HG03139 (cell line): ENCODE data around the gene TMEM135.
"Not testable (repeated sequence)": the region's sequence is repeated elsewhere in the genome, so short reads cannot be mapped to it uniquely, and the experiment has no call there.

Experiments used
- ATAC-seq: cut with Tn5 transposase; IDR thresholded peaks from one replicate; pipeline ENCODE4 v1.9.1; 2021; ENCODE audit not compliant: unreplicated experiment

TMEM135 gene

DNA sequence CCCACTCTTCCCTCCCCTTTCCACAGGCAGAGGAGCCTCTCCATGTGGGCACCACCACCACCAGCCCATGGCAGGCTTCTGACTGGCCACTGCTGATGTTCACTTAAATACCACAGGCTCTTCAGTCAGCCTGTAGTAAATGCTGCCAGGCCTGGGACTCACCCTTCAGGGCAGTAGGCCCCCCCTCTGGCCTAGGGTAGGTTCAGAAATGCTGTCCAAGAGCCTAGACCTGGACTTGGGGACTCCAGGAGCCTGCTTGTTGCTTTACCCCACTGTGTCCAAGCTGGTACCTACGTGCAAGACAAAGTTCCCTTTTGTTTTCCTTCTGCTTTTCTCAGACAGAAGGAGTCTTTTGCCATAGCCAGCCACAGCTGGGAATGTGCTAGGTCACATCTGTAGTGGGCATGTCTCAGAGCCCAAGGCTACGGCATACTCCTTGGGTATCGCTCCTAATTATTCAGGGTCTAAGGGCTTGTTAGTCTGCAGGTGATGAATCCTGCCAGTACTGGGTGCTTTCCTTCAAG, 38.6 kb downstream of the TMEM135 start:
- no peak for ATAC-seq

DNA sequence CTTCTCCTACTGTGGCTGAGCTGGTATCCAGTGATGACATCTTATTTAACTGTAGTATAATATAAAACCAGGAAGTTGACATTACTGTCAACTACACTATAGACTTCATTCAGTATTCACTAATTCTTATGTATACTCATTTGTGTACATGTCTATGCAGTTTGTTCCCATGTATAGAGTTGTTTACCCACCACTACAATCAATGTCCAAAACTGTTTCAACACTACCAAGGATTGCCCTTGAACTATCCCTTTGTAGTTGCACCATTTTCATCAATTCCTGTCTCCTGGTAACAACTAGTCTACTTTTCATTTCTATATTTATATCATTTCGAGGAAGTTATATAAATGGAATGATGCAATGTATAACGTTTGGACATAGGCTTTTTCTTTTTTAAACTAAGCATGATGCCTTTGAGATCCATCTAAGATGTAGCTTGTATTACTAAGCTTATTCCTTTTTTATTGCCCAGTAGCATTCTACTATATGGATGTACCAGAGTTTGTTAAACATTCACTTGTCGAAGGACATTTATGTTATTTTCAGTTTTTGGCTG, 39.2 kb downstream of the TMEM135 start:
- ATAC-seq, result no peak

DNA sequence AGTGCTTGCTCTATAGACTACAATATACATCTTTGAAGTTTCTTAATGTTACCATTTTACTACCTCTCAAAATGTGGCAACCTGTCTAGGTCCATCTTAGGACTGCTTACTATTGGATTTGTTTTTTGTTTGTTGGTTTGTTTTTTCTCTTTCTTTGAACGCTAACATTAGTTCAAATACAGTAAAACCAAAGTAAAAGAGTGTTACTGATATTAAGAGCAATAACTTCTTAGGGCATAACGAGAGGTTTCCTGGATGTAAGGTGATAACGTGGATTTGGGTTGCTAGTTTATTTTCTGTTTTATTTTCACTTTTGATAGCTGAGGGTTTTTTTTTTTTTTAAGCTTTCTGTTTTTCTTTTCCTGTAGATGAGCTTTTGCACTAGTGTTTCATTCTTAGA, 43.6 kb downstream of the TMEM135 start:
- peak; percentile 62 for ATAC-seq

DNA sequence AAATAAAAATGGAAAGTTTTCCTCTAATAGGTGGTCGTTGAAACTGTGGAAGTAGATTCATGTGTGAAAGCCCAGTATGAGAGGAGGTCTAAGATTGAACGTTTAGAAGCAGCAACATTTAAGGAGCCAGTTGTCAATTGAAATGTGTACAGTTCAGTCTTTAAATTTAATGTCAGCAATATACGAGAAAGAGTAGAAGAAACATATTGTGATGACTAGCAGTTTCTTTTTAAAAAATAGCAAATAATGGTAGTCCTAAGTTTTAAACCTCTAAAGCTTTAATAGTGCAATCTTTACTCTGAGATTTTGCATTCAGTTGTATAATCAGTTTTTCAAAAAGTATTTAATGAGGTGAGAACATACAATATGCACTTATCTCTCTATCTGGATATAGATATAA, 44.9 kb downstream of the TMEM135 start:
- no peak for ATAC-seq

DNA sequence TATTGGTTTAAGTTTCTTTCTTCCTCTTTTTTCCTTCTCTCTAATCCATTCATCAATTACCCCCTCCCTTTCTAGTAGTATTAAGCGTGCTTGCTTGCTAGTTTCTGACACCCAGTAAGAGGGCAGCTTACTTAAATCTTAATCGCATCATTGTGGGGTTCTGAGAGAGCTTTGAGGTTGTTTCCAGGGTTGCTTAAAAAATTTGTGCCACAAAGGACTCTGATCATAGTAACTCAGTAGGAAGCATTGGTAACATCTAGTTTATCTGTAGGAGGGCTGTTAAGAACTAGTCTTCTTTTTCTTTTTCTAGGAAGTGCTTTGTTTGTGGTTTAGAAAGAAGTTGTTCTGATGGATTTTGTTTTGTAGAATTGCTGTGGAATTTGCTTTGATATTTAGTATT, 45.3 kb downstream of the TMEM135 start:
- no peak for ATAC-seq

DNA sequence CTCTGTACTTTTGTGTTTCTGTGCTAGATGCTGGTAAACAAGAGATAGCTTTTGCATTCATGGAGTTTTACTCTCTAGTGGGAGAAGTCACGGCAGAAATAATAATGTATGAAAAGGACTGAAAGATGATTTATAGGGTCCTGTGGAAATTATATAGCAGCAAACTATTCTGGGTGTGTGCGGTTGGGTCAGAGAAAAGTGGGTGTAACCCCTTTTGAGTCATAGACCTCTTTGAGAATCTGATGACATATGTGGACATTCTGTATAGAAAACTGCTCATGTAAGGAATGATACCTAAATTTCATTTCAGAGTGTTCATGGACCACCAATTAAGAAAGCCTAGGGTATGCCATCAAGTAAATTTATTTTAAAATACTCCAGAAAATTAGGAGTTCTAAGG, 54.4 kb downstream of the TMEM135 start:
- no peak for ATAC-seq

DNA sequence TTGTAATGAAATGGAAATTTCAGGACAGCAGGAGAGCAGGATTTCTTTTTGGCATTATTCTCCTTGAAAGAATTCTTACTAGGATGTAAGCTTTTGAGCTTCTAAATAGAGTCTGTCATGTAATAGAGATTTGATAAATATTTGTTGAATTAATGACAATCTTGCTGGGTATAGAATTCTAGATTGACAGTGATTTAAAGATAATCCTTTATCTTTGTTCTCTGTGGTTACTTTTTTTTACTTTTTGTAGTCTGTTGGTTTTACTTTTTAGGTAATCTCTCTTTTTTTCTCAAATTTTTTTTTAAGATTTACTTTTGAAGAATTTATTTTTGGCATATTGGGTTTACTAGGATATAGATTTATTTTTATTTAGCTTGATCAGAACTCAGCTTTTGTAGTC, 54.8 kb downstream of the TMEM135 start:
- no peak for ATAC-seq

DNA sequence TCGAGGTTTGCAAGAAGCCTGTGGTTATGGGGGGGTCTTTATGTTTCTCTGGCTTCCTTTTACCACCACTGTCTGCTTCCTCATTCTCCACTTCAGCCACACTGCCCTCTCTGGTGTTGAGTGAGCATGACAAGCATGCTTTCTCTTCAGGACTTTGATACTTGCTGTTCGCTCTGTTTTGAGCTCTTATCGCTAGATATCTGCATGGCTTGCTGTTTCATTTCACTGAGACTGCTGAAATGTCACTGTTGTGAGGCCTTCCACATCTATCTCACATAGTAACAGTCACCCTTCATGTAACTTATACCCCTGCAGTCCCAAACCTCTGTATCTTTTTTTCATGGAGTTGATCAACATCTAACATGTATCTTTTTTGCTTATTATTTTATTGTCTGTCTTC, 59.8 kb downstream of the TMEM135 start:
- ATAC-seq, result peak; percentile 92

DNA sequence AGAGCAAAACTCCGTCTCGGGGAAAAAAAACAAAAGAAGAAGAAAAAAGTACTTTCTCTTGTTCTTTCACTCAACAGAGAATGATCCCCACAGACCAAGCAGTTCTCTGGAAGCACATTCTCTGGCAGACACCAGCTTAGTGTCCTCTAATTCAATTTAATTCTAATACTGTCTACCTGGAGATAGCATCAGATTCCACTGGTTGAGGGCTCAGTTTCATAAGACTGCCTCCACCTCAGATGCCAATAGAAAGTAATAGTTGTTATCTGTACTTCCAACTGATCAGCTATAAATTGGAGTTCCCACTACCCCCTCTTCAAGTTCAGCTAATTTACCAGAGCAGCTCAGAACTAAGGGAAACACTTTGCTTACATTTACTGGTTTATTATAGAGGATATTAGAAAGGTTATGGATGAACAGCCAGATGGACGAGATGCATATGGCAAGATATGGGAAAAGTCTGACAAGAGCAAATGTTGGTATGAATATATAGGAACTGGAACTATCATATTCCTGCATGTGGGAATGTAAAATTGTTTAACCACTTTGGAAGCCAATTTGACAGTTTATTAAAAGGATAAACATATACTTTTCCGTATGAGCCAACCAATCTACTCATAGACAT, 64.3 kb downstream of the TMEM135 start:
- no peak for ATAC-seq

DNA sequence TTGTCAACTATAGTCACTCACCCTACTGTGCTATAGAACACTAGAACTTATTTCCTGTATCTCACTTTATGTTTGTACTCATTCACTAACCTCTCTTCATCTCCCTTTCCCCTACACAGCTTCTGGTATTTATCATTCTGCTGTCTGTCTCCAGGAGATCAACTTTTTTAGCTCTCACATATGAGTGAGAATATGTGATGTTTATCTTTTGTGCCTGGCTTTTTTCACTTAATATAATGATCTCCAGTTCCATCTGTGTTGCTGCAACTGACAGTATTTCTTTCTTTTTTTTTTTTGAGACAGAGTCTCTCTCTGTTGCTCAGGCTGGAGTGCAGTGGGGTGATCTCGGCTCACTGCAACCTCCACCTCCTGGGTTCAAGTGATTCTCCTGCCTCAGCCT, 68.1 kb downstream of the TMEM135 start:
- ATAC-seq, result not testable (repeated sequence)

DNA sequence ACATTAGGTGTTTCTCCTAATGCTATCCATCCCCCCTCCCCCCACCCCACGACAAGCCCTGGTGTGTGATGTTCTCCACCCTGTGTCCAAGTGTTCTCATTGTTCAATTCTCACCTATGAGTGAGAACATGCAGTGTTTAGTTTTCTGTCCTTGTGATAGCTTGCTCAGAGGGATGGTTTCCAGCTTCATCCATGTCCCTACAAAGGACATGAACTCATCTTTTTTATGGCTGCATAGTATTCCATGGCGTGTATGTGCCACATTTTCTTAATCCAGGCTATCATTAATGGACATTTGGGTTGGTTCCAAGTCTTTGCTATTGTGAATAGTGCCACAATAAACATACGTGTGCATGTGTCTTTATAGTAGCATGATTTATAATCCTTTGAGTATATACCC, 69.6 kb downstream of the TMEM135 start:
- ATAC-seq, result not testable (repeated sequence)

DNA sequence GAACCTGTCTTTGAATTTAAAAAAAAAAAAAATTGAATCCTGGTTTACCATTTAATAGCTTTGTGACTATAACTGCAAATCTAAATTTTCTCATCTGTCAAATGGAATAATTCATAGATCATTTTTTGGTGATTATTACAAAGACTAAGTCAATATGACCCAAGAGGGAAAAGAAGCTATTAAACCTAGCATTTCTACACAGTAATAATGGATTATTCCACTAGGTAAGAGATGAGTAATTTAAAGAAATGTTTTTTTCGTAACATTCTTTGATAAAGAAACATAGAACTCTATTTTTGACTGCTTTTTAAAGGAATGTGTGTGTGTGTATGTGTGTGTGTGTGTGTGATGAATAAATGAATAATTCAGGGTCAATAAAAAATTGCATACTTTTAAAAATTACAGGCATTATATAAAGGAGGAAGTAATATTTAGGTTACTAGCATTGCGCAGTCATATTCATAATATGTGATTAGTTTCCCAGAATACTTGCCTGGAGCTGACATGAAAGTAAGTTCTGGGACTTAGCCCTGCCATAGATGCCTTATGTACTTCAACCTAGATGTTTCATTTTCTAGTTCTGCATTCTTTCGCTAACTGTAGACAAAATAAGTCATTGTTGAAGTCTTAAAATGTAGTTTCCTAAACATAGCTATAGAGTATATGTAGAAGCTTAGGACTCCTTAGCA, 72.9 kb downstream of the TMEM135 start:
- ATAC-seq, result no peak

DNA sequence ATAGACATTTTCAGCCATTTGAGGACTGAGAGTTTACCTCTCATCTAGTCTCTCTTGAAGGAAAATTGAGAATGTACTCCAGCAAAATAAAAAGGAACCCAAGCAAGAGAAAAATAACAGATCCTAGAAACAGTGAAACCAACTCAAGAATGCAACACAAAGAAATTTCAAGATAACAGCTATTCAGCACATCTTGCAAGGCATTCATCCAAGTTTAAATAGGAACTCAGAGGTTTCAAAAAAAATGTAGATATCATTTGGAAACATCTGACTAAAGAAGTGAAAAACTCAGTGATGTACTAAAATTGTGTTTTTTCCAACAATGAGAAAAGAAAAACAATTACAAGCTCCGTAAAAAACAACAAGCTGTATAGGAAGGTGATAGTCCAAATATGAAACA, 76.4 kb downstream of the TMEM135 start:
- ATAC-seq, result no peak

DNA sequence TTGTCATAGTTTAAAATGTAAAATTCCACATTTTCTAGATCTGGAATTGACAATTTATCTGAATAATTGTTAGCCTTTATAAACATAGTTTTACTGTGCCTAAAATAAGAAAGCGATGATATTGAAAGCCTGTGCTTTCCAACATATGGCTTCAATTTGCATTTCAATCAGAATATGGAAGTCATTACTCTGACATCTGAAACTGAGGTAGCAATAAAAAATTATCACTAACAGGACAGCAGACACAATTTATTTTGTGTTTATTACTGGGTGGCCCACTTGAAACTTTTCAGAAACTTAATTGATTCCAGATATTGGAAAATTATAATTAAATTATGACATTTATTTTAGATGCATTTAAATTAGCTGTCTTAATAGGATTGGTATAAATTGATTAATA, 78.5 kb downstream of the TMEM135 start:
- ATAC-seq, result no peak

DNA sequence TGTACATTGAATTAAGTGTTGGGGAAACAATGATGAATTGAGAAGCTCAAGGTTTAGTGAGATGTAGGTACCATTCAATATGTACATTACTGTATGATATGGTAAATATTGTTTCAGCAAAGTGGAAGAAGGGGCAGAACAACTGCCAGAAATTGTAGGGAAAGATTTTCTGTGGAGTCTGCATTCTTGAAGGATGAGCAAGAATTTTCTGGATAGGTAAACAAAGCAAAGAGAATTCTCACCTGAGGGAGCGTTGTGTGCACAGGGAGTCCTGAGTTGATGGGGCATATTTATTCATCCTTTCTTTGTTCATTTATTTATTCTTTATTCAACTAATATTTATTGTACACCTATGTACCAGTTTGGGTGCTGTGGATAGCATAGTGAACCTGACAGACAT, 83.2 kb downstream of the TMEM135 start:
- no peak for ATAC-seq

DNA sequence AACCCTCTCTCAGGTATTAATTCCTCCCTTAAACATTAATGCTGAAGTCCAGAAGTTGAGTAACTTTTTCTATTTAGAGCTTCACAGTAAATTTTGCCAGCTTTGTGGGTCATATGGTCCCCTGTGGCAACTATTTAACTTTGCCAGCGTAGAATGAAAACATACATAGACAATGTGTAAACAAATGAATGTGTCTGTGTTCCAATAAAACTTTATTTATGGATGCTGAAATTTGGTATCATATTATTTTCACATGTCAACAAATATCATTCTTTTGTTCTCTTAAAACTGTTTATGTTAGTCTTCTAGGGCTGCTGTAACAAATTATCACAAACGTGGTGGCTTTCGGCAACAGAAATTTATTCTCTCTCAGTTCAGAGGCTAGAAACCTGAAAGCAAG, 85.1 kb downstream of the TMEM135 start:
- no peak for ATAC-seq

DNA sequence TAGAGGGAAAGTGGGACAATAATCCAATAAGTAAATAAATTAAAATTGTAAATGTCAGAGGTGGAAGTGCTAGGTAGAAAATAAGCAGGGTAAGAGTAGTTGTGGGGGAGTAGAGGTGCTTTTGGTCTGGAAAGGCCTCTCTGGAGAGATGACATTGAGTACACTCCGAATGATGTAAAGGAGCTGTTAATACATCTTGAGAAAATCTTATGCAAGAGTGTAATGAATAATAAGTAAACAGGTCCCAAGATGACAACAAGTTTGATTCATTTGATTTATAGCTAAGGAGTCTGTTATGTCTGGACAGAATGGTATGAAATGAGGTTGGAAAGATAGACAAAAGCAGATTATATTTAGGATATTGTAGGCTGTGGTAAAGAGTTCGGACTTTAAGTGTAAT, 87.5 kb downstream of the TMEM135 start:
- ATAC-seq, result no peak

DNA sequence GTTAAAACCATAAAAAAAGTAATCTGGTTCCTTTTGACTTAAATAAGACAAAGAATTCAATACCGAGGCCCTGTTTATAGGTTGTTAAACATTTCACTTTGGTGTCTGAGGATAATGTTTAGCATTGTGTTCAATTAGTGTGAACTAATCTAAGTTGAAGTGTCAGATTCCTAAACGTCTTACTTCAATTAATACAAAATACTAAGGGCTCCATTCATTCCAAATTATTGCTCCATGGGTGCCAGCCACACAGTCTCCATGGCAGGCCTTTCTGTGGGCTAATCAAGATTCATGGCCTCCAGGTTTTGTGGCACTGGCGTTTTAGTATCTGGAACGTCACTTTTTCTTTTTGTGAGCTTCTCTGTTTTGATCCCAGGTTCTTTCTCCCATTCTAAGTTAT, 89.4 kb downstream of the TMEM135 start:
- no peak for ATAC-seq

DNA sequence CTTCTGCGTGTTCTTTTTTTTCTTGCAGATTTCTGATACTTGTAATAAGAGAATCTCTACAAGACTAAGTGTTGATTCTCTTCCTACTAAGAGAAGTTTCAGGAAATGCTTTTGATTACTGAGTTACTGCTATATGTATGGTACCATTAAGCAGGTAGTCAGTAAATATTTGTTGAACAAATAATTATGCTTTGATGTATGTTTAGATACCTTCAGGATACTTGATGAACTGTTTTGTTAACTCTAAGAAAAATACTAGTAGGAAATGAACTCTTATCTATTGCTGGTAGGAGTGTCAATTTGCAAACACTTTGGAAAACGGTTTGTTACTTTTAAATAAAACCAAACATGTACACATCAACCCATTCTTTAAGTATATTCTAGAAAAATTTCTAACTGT, 90.6 kb downstream of the TMEM135 start:
- no peak for ATAC-seq

DNA sequence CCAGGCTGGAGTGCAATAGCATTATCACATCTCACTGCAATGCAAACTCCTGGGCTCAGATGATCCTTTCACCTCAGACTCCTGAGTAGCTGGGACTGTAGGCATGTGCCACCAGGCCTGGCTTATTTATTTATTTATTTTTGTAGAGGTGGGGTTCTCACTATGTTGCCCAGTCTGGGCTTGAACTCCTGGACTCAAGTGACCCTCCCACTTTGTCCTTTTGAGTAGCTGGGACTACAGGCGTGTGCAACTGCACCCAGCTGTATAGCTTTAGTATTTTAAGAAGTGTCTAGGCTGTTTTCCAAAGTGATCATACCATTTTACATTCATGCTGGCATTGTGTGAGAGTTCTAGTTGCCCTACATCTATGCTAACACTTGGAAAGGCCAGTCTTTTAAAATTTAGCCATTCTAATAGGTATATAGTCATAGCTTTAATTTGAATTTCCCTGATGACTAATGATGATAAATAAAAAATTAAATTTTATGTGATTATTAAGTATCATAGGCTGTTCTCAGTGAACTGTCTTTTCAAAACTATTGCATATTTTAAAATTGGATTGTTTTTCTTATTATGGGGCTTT, 96.9 kb downstream of the TMEM135 start:
- no peak for ATAC-seq

DNA sequence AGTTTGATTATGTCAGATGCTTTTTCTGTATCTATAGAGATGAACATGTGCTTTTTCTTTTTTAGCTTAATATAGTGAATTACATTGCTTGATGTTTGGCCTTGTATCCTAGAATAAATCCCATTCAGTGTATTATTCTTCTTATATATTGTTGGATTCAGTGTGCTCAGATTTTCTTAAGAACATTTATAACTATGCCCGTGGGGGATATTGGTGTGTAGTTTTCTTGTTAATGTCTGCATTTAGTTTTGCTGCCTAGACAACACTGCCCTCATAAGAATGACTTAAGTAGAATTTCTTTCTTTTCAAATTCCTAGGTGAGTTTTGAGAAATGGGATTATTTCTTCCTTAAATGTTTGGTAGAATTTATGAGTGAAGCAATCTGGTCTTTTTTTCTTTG, 98.5 kb downstream of the TMEM135 start:
- no peak for ATAC-seq

DNA sequence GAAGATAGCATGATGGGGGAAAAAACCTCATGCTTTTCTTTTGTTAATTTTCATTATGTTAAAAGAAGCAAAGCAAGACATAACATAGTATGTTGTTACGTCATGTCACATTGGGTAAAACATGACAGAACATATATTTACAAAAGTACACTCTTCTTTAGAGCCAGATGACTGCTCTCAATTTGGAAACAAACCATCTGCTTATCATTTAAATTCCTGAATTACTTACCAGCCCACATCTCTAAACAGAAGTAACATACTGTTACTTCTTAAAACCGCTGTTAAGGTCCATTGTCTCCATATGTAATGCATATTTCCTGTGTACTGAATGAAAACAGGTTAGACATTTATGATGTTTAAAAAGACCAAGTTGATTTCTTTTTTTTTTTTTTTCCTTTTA, 100.0 kb downstream of the TMEM135 start:
- ATAC-seq, result no peak
